Limb (tissue), 2 donors: ENCODE measurements around the gene MYPOP.
"Not testable (repeated sequence)": the region's sequence is repeated elsewhere in the genome, so short reads cannot be mapped to it uniquely, and the experiment has no call there.

Experiments used
- DNase-seq, 2 donors: peaks; one replicate each; pipeline ENCODE4 v3.0.0-alpha.2; 2016; ENCODE audit errors: extremely low spot score in 2 of 2

MYPOP gene

DNA sequence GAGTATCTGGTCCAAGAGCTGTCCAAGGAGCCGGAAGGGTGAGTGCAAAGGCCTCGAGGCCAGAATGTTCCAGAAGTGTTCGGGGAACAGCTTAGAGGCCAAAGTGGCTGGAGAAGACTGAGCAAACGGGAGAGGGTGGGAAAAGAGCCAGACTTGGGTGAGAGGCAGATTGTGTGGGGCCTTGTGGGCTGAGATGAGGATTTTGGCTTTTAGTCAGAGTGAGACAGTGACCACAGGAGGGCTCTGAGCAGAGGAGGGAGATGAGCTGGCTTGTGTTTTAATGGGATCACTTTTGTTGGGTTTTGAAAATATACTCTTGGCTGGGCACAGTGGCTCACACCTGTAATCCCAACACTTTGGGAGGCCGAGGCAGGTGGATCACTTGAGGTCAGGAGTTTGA is 6.5 kb upstream of the MYPOP start:
- DNase-seq, result no peak

- no peak for DNase-seq
Observed at GRCh38 chr19:45906221-45906620, 3.8 kb upstream of the MYPOP start.

DNA sequence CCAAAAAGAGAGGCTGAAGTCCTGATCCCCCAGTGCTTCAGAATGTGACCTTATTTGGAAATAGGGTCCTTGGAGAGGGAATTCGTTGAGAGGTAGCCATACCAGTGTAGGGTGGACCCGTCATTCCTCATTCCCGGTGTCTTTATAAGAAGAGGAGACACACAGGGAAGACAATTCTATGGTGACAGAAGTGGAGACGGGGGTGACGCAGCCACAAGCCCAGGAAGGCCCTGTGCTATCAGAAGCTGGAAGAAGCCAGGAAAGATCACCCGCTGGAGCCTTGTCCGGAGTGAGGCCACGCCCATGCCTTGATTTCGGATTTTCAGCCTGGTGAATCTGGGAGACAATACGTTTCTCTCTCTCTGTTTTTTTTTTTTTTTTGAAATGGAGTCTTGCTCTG is 2.6 kb upstream of the MYPOP start:
- no peak for DNase-seq

DNA sequence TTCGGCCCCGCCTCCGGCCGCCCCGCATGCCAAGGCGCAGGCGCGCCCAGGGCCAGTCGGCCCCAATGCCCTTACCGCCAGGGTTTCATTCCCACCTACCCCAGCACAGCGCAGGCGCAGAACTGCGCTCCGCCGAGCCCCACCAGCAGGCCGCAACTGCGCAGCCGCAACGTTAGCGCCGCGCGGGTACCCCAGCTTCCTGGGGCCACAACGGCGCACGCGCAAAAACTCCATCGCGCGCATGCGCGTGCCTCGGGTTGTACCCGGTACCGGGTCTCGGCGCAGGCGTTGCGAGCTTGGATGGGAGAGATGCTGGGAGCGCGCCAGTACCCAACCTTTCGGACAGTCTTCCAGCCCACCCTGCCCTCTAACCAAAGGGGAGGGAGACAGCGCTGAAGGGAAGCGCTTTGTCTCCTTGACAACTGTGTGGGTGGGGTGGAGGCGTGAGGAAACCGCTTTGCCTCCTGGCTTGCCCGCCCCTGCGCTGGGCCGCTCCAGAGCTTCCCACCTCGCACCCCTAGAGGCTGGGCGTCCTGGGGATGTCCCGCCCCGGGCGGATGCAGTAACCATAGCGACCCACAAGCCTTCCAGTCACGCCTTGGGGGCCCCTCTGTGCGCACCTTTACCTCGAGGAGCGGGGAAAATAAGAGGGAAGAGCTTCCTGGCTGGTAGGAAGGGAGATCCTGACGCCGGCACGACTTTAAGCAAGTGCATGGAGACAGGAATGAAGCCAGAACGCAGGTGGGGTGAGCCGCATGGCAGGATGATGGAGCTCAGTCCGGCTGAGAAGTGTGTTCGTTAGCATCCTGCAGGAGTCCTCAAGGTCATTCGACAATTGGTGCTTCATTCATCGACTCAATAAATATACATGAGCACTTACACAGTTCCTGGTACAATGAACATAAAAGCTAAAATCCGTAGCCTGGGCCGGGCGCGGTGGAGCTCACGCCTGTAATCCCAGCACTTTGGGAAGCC is 525 bp upstream of the MYPOP start:
- peak; percentile 98 to 100 for DNase-seq

GRCh38 chr19:45901432-45901911 is 941 bp downstream of the MYPOP start:
- DNase-seq, result peak in 1 of 2 donors; percentile 56

DNA sequence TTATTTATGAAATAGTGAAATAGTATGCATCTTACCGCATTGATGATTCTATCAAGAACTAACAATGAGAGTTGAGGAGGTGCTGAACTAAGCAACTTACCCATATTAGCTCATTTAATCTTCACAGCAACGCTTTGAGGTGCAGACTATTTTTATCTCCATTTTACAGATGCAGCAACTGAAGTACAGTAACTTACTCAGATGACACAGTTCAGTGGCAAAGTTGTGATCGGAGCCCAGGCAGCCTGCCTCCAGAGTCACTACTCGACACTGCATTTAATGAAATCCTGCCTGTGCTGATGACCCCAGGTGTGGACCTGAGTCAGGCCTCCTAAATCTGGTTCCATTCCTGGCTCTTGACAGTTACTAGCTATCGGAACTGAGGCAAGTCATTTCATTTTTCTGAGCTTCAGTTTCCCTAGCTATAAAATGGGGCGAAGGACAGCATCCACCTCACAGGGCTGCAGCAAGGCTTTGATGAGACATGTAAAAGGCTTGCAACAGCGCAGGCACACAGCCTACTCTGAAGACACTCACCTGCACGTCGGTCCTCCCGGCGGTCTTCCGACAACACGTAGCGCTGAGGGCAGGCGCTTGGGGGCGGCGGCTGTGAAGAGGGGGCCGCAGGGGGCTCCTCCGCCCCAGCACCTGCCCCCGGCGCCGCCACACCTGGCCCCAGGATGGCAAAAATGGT is 1.5 kb downstream of the MYPOP start:
- DNase-seq, result no peak

DNA sequence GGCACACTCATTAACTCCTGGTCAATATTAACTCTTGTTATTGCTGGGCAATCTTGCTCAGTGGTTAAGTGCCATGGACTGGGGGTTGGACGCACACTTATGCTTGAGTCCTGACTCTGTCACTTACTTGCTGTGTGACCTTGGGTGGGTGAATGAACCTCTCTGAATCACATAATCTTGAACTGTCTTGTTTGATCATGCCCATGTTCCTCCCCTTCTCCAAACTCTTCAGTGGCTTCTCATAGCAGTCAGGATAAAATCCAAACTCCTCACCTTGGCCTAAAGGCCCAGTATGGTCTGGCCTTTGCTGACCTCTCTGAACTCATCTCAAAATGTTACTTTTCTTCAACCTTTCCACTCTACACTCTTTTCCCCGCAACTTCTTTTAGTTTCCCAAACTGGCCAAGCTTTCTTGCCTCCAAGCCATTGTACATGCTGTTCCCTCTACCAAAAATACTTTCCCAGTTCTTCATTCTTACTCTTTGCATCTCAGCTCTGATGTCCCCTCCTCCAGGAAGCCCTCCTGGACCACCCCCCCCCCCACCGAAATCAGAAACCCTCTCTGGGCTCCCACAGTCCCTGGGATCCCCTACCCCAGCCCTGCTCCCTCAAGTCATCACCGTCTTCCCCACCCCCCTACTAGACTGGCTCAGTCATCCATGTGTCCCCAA is 2.4 kb downstream of the MYPOP start:
- DNase-seq, result no peak

DNA sequence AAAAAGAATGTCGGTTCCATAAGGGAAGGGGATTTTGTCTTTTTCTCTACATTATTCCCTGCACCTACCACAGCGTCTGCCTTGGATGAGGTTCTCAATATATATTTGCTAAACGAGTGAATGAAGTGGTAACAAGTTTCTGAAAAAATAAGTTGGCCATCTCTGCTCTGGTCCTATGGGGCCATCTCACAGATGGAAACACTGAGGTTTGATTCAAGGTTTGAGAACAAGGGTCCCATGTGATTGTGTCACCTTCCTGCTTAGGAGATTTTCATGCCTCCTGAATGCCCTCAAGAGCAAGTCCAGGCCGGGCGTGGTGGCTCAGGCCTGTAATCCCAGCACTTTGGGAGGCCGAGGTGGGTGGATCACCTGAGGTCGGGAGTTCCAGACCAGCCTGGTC is 3.2 kb downstream of the MYPOP start:
- no peak for DNase-seq

DNA sequence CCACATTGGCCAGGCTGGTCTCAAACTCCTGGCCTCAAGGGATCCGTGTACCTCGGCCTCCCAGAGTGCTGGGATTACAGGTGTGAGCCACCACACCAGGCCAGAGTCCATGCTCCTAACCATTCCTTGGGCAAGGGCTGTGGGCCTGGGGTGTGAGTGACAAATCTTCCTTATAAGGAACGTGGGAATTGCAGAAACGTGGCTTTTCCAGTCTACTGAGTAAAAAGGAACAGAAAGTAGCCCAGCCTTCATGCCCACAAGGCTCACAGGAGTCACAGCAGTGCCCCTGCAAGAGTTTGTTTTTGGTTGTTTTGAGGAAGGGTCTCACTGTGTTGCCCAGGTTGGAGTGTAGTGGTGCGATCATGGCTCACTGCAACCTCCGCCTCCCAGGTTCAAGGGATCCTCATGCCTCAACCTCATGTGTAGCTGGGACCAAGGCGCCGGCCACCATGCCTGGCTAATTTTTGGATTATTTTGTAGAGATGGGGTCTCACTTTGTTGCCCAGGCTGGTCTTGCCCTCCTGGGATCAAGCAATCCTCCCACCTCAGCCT is 5.1 kb downstream of the MYPOP start:
- DNase-seq, result no peak

GRCh38 chr19:45895983-45896599 is 6.3 kb downstream of the MYPOP start:
- not testable (repeated sequence) for DNase-seq

DNA sequence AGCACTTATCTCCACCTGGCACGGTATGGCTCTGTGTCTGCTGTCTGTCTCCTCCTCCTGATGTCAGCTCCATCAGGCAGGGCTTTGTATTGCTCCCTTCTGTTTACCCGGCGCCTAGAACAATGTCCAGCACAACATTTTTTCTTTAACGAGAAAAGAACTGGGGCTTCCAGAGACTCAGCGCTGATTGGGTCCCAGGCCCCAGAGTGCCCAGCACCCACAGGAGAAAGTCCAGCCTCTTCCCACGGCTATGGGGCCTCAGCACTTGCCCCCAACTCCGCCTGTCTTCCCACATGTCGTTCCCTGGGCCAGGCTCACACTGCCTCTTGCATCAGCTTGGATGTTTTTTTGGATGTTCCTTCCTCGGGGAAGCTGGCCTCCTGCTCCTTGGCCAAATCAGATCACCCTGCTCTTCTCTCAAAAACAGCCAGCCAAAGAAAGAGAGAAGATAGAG is 6.9 kb downstream of the MYPOP start:
- DNase-seq, result no peak

DNA sequence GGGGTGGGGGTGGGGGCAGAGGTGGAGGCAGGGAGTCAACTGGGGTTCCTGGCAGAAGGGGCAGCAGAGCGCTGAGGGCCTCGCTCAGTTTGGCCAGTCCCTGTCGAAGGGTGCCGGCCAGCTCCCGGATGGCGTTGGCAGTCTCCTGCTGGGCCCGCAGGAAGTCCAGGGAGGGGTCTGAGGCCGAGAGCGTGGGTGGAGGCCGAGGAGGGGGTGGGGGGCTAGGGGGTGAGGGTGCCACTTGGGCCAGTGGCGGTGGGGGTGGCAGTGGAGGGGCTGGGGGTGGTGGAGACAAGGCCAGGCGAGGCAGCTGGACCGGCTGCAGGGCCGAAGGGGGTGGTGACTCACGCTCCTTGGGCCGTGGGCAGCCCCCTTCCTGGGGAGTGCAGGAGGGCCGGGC is 11.5 kb downstream of the MYPOP start:
- no peak for DNase-seq

GRCh38 chr19:45889210-45889885 is 13.1 kb downstream of the MYPOP start:
- no peak for DNase-seq

GRCh38 chr19:45887200-45887710 is 15.2 kb downstream of the MYPOP start:
- DNase-seq, result no peak

DNA sequence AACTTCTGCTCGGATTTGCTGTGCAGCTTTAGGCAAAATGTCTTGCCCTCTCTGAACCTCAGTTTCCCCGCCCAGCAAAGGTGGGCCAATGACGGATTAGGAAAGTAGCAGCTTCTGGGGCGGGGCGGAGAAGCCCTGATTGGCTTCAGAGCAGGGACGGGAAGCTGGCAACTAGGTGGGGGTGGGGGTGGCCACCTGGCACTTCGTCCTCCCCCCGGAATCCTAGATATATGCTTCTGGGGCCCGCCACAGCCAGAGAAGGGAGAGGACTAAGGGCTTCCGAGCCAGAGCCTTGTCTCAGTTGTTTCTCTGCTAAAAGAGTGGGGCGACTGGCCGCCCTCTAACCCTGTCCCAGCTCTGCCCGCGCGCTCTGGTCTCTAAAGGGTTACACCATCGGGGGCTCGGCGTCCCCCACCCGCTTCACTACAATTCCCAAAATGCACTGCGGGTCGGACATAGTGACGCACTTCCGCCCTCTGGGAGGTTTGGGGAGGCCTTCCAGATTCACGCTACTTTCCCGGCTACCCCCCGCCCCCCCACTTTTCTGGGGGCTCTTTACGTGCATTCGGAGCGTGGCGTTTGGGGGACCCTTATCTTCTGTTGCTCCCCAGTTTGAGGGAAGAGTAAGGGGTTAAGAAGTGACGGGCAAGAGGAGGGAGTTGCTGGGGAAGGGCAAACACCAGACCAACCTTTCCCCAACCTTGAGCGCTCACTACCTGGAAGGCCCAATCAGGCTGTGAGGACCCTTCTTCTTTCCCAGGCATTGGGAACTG is 15.8 kb downstream of the MYPOP start:
- DNase-seq, result peak; percentile 89 to 96

DNA sequence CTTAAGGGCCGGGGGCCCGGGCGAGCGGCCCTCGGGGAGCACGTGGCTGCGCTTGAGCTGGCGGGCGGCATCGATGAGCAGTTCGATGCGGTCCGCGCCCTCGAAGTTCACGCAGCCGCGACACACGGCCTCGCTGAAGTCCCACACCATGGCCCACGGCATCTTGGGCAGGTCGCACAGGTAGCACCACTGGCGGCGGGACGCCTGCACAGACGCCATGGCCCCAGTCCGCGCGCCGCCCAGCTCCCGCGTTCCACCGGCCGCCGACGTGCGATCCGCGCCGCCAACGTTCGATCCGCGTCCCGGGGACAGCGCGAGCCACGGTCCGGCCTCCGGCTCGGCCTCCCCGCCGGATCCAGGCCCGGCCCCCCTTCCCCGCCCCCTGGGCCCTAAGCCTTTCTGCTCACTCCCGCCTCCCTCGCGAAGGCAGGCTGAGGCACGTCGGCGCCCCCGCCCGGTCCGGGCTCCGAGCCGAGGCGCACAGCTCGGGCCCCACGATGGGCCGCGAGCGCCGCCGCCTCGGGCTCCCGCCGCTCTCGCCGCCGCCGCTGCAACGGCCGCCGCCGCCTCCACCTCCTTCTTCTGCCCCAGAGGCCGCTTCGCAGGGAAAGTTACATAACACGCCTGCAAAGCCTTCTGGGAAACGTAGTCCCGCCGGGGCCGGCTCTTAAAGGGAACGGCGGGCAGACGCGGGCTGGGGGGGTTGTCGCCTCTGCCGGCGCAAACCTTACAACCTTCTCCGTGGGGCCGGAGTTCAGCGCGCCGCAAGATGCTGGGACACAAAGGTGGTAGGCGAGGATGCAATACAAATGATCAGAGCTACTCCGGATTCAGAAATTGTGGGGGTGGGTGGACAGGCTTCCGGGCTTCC is 16.6 kb downstream of the MYPOP start, which contains the start of gene IRF2BP1:
Gene IRF2BP1 (minus strand): TSS at position 586 of the 871 bp plus-strand sequence. CDS start 367 bp downstream, at position 219.
- DNase-seq, result peak; percentile 93 to 95

DNA sequence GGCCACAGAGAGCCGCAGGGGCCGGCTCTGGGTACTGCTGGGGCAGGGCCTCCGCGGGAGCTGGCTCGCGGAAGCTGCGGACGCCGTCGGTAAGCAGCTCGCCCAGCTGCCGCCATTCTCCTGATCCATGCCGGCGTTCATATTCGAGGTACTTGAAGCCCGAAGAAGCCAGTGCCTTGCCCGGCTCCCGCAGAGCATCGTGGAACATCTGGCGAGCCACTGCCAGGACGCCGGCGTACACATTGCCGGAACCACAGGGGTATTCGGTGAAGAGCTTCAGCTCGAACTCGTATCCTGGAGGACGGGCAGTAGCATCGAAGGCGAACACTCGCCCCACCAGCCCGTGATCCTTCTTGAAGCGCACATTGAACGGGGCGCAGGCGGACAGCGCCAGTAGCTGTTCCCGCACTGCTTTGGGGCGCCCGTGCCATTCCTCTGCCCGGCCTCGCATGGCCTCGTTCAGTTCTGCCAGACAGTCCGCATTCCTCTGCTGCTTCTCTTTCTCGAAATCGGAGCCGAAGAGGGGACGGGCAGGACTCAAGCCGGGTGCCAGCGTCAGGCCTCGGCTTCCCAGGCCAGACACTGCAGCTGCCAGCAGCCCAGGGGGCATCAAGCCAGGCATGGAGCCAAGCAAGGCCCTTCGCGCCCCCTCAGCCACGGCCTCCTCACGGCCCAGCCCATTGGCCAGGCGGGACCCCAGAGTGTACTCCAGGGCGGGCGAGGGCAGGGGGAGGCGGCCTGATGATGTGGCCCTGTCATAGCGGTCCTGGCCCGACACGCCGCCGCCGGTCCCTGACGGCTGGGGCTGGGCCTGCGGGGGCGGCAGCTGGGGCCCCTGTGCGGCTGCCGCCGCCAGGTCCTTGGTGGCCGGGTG is 17.5 kb downstream of the MYPOP start:
- DNase-seq, result peak in 1 of 2 donors; percentile 60
